Motor neuron (in vitro differentiated cells): ENCODE measurements around the gene TRPC1. TPM values are rescaled to one million over a fixed set of nuclear protein-coding genes. Genes with fewer than 3 reads are reported as not detected.
"Not testable (repeated sequence)": the region's sequence is repeated elsewhere in the genome, so short reads cannot be mapped to it uniquely, and the experiment has no call there.

ENCODE experiments used
- ATAC-seq, 8 experiments: fragments of 200-7000 bp; cut with Tn5 transposase; replicated peaks in 6 of 8; 2 replicates each; pipeline ENCODE4 v1.8.0; 2021; ENCODE audit warnings: mild to moderate bottlenecking in 8 of 8, moderate library complexity in 8 of 8
- H3K27ac ChIP-seq, 2 donors: fragments of 250-450 bp; sonication (Bioruptor Pico); 2 replicates each; pipeline ENCODE4 v1.9.0; 2021; ENCODE audit warnings: antibody characterized with exemption in 2 of 2, mild to moderate bottlenecking in 2 of 2, moderate library complexity in 1 of 2
- H3K4me1 ChIP-seq, 2 donors: fragments of 250-450 bp; sonication (Bioruptor Pico); replicated peaks in 1 of 2; 2 replicates each; pipeline ENCODE4 v1.6.1; 2021; ENCODE audit warnings: antibody characterized with exemption in 2 of 2, mild to moderate bottlenecking in 2 of 2, moderate library complexity in 1 of 2
- H3K4me3 ChIP-seq, 5 donors: fragments of 250-450 bp; sonication (Bioruptor Pico); 2 replicates each; pipeline ENCODE4 v1.9.0; 2021; ENCODE audit warnings: antibody characterized with exemption in 5 of 5, mild to moderate bottlenecking in 5 of 5, moderate library complexity in 4 of 5
- WGBS, 10 experiments: fragments of 450-650 bp; shearing (Covaris generic); methylation state at CpG; one replicate each; pipeline ENCODE4 v1.0.0; 2022; 5-methylcytosine and 5-hydroxymethylcytosine counted together
- in situ Hi-C, 9 experiments: fragments of 400-800 bp; cut with MboI; loops; one replicate each; pipeline ENCODE4 v1.15.0; 2021; ENCODE audit warnings: low sequenced_read_pairs in 9 of 9, low pct_unique_long_range_greater_than_20kb in 2 of 9; ENCODE audit not compliant: unreplicated experiment in 9 of 9
- total RNA-seq, 8 experiments: library from RNA; unstranded; fragments of 300-600 nt; gene quantifications; 2 replicates each; pipeline versions ENCODE4 v1.2.3 to v1.2.4, GENCODE V29; 2022

Gene TRPC1
- 10 to 100 TPM in 7 of 8 experiments, 1 to 10 TPM in 1; 7.8 to 31.1 (median 19.6) TPM for total RNA-seq

DNA sequence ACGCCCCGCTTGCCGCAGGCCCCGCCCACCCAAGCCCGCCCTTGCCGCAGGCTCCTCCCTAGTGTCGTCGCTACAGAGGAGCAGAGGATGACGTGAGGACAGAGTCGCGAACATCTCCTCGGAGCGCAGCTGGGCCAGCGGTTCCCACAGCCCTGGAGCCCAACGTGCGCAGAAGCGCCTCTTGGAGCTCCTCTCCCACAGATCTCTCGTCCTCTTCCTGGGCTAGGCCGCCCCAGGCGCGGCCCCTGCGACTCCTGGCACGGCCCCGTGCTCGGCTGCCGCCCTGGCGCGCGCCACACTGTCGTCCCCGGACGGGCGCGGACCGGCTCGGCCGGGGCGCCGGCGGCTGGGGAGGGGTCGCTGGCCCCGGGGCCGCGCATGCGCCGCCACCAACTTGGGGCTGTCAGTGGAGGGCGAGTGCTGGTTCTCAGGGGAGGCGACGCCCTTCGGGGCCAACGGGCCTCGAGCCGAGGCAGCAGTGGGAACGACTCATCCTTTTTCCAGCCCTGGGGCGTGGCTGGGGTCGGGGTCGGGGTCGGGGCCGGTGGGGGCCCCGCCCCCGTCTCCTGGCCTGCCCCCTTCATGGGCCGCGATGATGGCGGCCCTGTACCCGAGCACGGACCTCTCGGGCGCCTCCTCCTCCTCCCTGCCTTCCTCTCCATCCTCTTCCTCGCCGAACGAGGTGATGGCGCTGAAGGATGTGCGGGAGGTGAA lies at the start of gene TRPC1:
Gene TRPC1 (plus strand): TSS at position 67 of the 714 bp plus-strand sequence. CDS start 526 bp downstream, at position 593.
- in situ Hi-C loops, result no loop called here

GRCh38 chr3:142676151-142676550 lies 47.7 kb upstream of the TRPC1 start:
- Histone ChIP-seq H3K27ac (no peak overlapping the region), H3K4me3 (no peak overlapping the region), H3K4me1 (no peaks in the 10 kb centered on the region)
- 60 to 100% (median 93%) methylated on average over 1 to 2 of the region's 2 CpGs for WGBS, 10 experiments
- no peak for ATAC-seq
- in situ Hi-C loops, result no loop called here

More for the DNA sequence above, at the start of gene TRPC1:
- Histone ChIP-seq H3K4me1 (peaks cover 2 to 15% of the 10 kb centered on the region in 2 donors), H3K27ac (peak within 1 kb of the TSS; percentile 98 to 99), H3K4me3 (peak within 1 kb of the TSS; percentile 89 to 98 (median 95))
- ATAC-seq, result peak; percentile 86 to 95 (median 94)
- WGBS, 10 experiments, result 0% methylated on average over 3 of the region's 73 CpGs; no CpG with 5 or more reads in 9 of the 10 experiments

DNA sequence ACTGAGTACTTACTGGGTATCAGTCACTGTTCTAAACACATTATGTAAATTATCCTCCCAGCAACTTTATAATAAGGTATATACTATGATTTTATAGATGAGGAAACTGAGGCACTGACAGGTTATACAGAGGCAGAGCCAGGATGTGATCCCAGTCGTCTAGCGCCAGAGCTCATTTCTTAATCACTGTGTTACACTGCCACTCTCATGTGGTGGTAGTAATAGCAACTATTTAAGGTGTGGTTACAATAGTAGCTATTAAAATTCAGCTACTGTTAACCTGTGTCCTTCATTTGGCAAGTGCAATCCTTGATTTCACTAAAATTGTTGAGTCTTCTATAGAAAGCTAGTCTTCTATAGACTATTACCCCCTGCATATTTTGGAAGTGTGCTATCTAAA lies 43.1 kb upstream of the TRPC1 start:
- ATAC-seq, result peak in 2 of 8 experiments; percentile 17 to 71
- H3K4me3 ChIP-seq, result no peak overlapping the region
- H3K27ac ChIP-seq, result no peak overlapping the region
- WGBS, 10 experiments, result 0 to 100% (median 83%) methylated on average over 1 to 2 of the region's 2 CpGs; no CpG with 5 or more reads in 3 of the 10 experiments
- H3K4me1 ChIP-seq, result no peaks in the 10 kb centered on the region
- in situ Hi-C loops, result no loop called here

DNA sequence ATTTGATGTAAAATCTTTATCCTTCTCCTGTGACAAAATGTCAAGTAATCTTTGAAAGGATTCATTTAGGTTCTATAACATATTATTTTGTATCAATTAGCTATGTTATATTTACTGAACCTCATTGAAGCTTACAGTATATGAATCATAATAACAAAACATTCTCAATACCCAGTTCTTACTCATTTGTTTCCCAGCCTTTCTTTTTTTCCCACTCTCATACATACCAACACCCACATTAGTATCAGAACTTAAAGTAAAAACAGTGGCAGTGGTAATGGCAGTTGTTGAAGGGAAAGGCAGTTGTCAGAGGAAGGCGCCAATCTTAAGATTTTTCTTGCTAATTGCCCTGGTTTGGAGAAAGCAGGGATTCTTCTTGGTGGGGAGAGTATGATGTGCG lies 33.2 kb upstream of the TRPC1 start:
- in situ Hi-C loops, result no loop called here
- Histone ChIP-seq H3K27ac (no peak overlapping the region), H3K4me1 (peaks cover 0 to 3% of the 10 kb centered on the region in 2 donors), H3K4me3 (no peak overlapping the region)
- no peak for ATAC-seq
- 90 to 100% (median 100%) methylated on average over 1 to 2 of the region's 2 CpGs; no CpG with 5 or more reads in 4 of the 10 experiments for WGBS, 10 experiments

- no peak for ATAC-seq
- in situ Hi-C loops, result no loop called here
Measured at GRCh38 chr3:142691527-142691926, 32.3 kb upstream of the TRPC1 start.

DNA sequence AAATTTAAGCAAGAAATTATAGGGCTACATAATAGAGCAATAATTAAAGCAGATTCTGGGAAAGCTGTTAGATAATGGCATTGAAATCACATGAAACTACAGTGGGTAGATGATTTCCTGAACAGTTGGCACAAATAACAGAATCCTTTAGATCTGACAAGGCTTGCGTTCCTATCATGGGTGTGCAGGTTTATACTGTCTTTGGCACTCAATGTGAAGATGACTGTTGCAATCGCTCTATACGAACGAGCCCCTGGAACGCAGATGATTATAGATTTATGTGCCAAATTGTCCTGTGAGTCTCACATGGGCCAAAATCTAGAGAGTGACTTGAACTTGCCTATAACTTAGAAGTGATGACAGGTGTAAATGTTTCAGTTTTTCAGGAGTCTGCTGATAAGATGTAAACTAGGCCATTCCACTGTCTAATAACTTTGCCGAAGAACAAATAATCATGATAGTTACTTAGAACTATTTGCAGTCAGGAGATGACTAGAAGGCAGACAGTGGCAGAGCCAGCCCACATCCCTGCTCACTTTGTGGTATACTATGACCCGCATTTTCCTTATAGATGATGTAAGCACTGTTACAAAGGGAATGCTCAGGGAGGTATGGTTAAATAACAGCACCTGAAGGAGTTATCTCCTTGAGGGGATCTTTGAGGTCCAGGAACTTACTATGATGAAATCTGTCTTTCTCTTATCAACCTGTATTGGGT lies 30.5 kb upstream of the TRPC1 start:
- WGBS, 10 experiments, result 84 to 100% (median 100%) methylated on average over 1 to 3 of the region's 7 CpGs; no CpG with 5 or more reads in 1 of the 10 experiments
- no peak overlapping the region for H3K4me3 ChIP-seq
- H3K27ac ChIP-seq, result no peak overlapping the region
- ATAC-seq, result no peak
- in situ Hi-C loops, result no loop called here
- peaks cover 0 to 3% of the 10 kb centered on the region in 2 donors for H3K4me1 ChIP-seq

More at GRCh38 chr3:142691527-142691926, 32.3 kb upstream of the TRPC1 start:
- Histone ChIP-seq H3K4me3 (no peak overlapping the region), H3K4me1 (peaks cover 0 to 3% of the 10 kb centered on the region in 2 donors), H3K27ac (no peak overlapping the region)
- WGBS, 10 experiments, result 72 to 100% (median 86%) methylated on average over 2 of the region's 2 CpGs; no CpG with 5 or more reads in 2 of the 10 experiments

- ATAC-seq, result no peak
- H3K4me3 ChIP-seq, result no peak overlapping the region
- in situ Hi-C loops, result no loop called here
- no peak overlapping the region for H3K27ac ChIP-seq
- H3K4me1 ChIP-seq, result peaks cover 0 to 3% of the 10 kb centered on the region in 2 donors
- WGBS, 10 experiments, result 67 to 100% (median 100%) methylated on average over 1 of the region's 1 CpG; no CpG with 5 or more reads in 1 of the 10 experiments
Measured at GRCh38 chr3:142694225-142694624, 29.6 kb upstream of the TRPC1 start.

- no peaks in the 10 kb centered on the region for H3K4me1 ChIP-seq
- peak in 7 of 8 experiments; percentile 19 to 94 (median 57) for ATAC-seq
- no peak overlapping the region for H3K4me3 ChIP-seq
- no peak overlapping the region for H3K27ac ChIP-seq
- 0 to 100% (median 80%) methylated on average over 1 to 2 of the region's 2 CpGs; no CpG with 5 or more reads in 1 of the 10 experiments for WGBS, 10 experiments
- in situ Hi-C loops, result loop anchor here in 1 of 9 experiments (10.0 kb wide), 1 partner anchor 110 kb away; the partner anchor contains the start of gene PLS1
Measured at GRCh38 chr3:142705198-142705597, 18.6 kb upstream of the TRPC1 start.

DNA sequence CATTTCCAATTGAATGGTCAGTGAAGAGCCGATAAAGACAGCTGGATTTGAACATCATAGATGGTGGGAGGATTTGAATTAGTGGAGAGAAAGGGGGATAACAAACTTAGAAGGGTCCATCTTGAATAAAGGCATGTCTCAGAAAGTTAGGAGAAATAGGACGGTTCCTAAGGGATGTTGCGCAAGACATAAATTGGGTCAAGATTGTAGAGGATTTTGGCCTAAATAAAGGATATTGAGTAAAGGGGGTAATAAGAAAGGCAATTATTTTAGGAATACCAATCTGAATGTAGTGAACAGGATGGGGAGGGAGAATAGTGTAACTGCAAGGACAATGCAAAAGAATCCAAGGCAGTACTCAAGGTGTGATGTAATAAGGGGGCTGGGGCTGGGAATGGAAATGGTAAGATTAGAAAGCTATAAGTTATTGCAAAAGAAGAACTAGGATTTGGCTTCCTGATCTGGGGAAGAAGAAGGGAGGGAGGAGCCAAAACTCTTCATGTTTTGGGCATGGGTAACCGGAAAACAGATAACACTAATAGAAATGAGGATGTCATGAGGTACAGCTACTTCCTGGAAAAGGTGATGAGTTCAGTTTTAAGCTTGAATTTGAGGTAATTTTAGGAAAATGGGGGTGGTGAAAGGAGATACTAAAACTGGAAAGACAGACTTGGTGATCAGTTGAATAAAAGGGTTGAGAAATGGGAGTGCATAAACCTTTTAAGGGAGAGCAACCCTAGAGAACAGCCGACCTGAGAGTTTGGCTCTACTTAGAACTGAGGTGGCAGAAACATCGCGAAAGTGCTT lies 17.3 kb upstream of the TRPC1 start:
- ATAC-seq, result no peak
- no peaks in the 10 kb centered on the region for H3K4me1 ChIP-seq
- WGBS, 10 experiments, result 78 to 98% (median 88%) methylated on average over 4 to 7 of the region's 7 CpGs
- H3K27ac ChIP-seq, result no peak overlapping the region
- in situ Hi-C loops, result loop anchor here in 1 of 9 experiments (10.0 kb wide), 1 partner anchor 112 kb away; the partner anchor contains the start of gene PLS1
- H3K4me3 ChIP-seq, result no peak overlapping the region

DNA sequence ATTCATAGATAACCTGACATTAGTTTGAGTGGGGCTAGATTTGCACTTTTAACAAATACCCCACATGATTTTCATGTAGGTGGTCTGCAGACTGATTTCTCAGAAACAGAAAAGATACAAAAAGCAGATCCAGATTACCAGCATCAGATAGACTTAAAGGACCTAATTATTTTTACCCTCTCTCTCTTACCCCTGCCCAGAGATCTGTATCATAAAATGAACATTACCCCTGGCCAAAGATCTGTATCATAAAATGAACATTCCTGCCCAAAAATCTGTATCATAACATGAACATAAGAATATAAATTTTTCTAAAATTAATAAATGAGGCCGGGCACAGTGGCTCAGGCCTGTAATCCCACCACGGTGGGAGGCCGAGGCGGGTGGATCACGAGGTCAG lies 14.6 kb upstream of the TRPC1 start:
- H3K27ac ChIP-seq, result no peak overlapping the region
- WGBS, 10 experiments, result 70 to 100% (median 100%) methylated on average over 1 to 4 of the region's 5 CpGs; no CpG with 5 or more reads in 6 of the 10 experiments
- in situ Hi-C loops, result loop anchor here in 1 of 9 experiments (10.0 kb wide), 1 partner anchor 114 kb away; the partner anchor contains the start of gene PLS1
- ATAC-seq, result no peak
- H3K4me3 ChIP-seq, result no peak overlapping the region
- no peaks in the 10 kb centered on the region for H3K4me1 ChIP-seq

DNA sequence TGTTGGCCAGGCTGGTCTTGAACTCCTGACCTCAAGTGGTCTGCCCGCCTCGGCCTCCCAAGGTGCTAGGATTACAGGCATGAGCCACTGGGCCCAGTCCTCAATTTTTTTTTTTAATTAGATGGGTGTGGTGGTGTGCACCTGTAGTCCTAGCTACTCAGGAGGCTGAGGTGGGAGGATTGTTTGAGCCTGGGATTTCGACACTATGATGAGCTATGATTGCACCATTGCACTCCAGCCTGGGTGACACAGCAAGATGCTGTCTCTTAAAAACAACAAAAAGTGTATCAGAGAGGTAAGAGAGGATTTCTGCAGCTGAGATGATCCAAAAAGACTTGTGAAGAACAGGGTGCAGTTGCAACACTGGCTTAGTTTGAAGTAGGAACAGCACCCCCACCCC lies 9.0 kb upstream of the TRPC1 start:
- H3K4me3 ChIP-seq, H3K27ac ChIP-seq, H3K4me1 ChIP-seq, ATAC-seq, in situ Hi-C loops: not testable (repeated sequence)
- WGBS, 10 experiments, result 80 to 100% methylated on average over 1 to 3 of the region's 3 CpGs; no CpG with 5 or more reads in 8 of the 10 experiments

GRCh38 chr3:142716102-142716501 lies 7.7 kb upstream of the TRPC1 start:
- in situ Hi-C loops, result no loop called here
- 17 to 93% (median 86%) methylated on average over 1 to 4 of the region's 4 CpGs; no CpG with 5 or more reads in 1 of the 10 experiments for WGBS, 10 experiments
- H3K4me3 ChIP-seq, result no peak overlapping the region
- H3K4me1 ChIP-seq, result no peaks in the 10 kb centered on the region
- H3K27ac ChIP-seq, result no peak overlapping the region
- ATAC-seq, result no peak
